Naive thymus-derived CD4-positive, alpha-beta T cell (primary cell): Measurements from ENCODE around the gene DRAM1. TPM values are rescaled to one million over a fixed set of nuclear protein-coding genes. Genes with fewer than 3 reads are reported as not detected.
A peak's percentile ranks its signal among the peaks of the same experiment; 100 is the strongest.

Source experiments
- ATAC-seq: fragments of 150-1000 bp; cut with Tn5 transposase; 2 replicates; pipeline ENCODE4 v1.10.0; 2021; ENCODE audit warnings: mild to moderate bottlenecking, moderate library complexity
- CTCF ChIA-PET: fragments of 350-600 bp; sonication (Branson Sonifier 250); formaldehyde crosslinking; loops from one replicate; lab custom pipeline; 2021; ENCODE audit warnings: antibody characterized with exemption; lab: Charles Lee
- POLR2A ChIA-PET: fragments of 350-600 bp; sonication (Branson Sonifier 250); formaldehyde crosslinking; loops from one replicate; lab custom pipeline; 2021; ENCODE audit warnings: antibody characterized with exemption, inconsistent platforms; lab: Charles Lee
- DNase-seq, 9 donors: peaks; one replicate each; pipeline versions ENCODE4 v3.0.0 to v3.0.0-alpha.2; 2020 to 2022; ENCODE audit warnings: mixed read lengths in 1 of 9
- H3K27ac ChIP-seq: one replicate; pipeline ENCODE4 v1.7.0; 2013; ENCODE audit warnings: mild to moderate bottlenecking, low read depth, low read length, moderate library complexity
- H3K27me3 ChIP-seq, 2 donors: one replicate each; pipeline ENCODE4 v1.7.0; 2013; ENCODE audit warnings: low read length in 2 of 2, mild to moderate bottlenecking in 2 of 2, moderate library complexity in 2 of 2; ENCODE audit not compliant: control insufficient read depth in 2 of 2, insufficient read depth in 2 of 2
- H3K36me3 ChIP-seq, 3 experiments: 1 replicate in 2 of 3; 2 replicates in 1 of 3; pipeline ENCODE4 v1.7.0; 2013; ENCODE audit warnings: low read length in 3 of 3, mild to moderate bottlenecking in 3 of 3, moderate library complexity in 1 of 3; ENCODE audit not compliant: insufficient read depth in 3 of 3, control insufficient read depth in 2 of 3
- H3K4me1 ChIP-seq, 2 donors: one replicate each; pipeline ENCODE4 v1.7.0; 2013; ENCODE audit warnings: low read length in 2 of 2, mild to moderate bottlenecking in 2 of 2, moderate library complexity in 1 of 2; ENCODE audit not compliant: control insufficient read depth in 2 of 2, insufficient read depth in 2 of 2
- H3K4me3 ChIP-seq: 2 replicates; pipeline ENCODE4 v1.7.0; 2013; ENCODE audit warnings: mild to moderate bottlenecking, low read length
- H3K9me3 ChIP-seq, 3 experiments: 1 replicate in 2 of 3; 2 replicates in 1 of 3; pipeline ENCODE4 v1.7.0; 2013; ENCODE audit warnings: low read length in 3 of 3; ENCODE audit not compliant: control insufficient read depth in 2 of 3
- H3K27ac Mint-ChIP-seq, 9 donors: one replicate each; pipeline ENCODE4 v1.8.0; 2020 to 2022; ENCODE audit warnings: mixed read lengths in 9 of 9, mild to moderate bottlenecking in 8 of 9, moderate library complexity in 5 of 9, inconsistent platforms in 2 of 9
- H3K27me3 Mint-ChIP-seq, 5 donors: one replicate each; pipeline ENCODE4 v1.8.0; 2021 to 2022; ENCODE audit warnings: mixed read lengths in 5 of 5, mild to moderate bottlenecking in 1 of 5
- H3K36me3 Mint-ChIP-seq, 5 donors: one replicate each; pipeline ENCODE4 v1.8.0; 2020 to 2022; ENCODE audit warnings: mixed read lengths in 5 of 5, mild to moderate bottlenecking in 3 of 5, inconsistent platforms in 1 of 5
- H3K4me1 Mint-ChIP-seq, 7 donors: one replicate each; pipeline ENCODE4 v1.8.0; 2020 to 2022; ENCODE audit warnings: mixed read lengths in 7 of 7, mild to moderate bottlenecking in 3 of 7, inconsistent platforms in 1 of 7
- H3K4me3 Mint-ChIP-seq, 10 donors: one replicate each; pipeline ENCODE4 v1.8.0; 2020 to 2022; ENCODE audit warnings: mild to moderate bottlenecking in 10 of 10, mixed read lengths in 10 of 10, moderate library complexity in 6 of 10, inconsistent platforms in 2 of 10
- H3K9me3 Mint-ChIP-seq, 11 donors: one replicate each; pipeline ENCODE4 v1.8.0; 2020 to 2022; ENCODE audit warnings: mixed read lengths in 11 of 11, mild to moderate bottlenecking in 4 of 11, inconsistent platforms in 1 of 11, moderate library complexity in 1 of 11
- intact Hi-C, 2 donors: fragments of 100-400 bp; cut with micrococcal nuclease; formaldehyde crosslinking; loops; one replicate each; pipeline ENCODE4 v1.15.1; 2023
- polyA plus RNA-seq, 2 donors: library from polyadenylated mRNA; unstranded; fragments of 300-500 nt; fragmentation: Illumina TruSeq; gene quantifications; one replicate each; pipeline ENCODE4 v1.2.3, GENCODE V29; 2021
- total RNA-seq, 6 experiments: library from RNA in 5 of 6; stranded (reverse) in 5 of 6; gene quantifications; 1 replicate in 5 of 6; 2 replicates in 1 of 6; pipeline ENCODE4 v1.2.3 and lab custom pipeline; 2021 to 2026

Gene DRAM1, protein sequence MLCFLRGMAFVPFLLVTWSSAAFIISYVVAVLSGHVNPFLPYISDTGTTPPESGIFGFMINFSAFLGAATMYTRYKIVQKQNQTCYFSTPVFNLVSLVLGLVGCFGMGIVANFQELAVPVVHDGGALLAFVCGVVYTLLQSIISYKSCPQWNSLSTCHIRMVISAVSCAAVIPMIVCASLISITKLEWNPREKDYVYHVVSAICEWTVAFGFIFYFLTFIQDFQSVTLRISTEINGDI
- total RNA-seq (1 to 10 TPM; 2.4 to 9.5 (median 2.6) TPM), polyA plus RNA-seq (1 to 10 TPM; 1.4 to 2.4 TPM), total RNA-seq (lab: John Stamatoyannopoulos, UW) (1.9 reads per million, percentile 8 among the genes with 10 or more reads in this experiment)

DNA sequence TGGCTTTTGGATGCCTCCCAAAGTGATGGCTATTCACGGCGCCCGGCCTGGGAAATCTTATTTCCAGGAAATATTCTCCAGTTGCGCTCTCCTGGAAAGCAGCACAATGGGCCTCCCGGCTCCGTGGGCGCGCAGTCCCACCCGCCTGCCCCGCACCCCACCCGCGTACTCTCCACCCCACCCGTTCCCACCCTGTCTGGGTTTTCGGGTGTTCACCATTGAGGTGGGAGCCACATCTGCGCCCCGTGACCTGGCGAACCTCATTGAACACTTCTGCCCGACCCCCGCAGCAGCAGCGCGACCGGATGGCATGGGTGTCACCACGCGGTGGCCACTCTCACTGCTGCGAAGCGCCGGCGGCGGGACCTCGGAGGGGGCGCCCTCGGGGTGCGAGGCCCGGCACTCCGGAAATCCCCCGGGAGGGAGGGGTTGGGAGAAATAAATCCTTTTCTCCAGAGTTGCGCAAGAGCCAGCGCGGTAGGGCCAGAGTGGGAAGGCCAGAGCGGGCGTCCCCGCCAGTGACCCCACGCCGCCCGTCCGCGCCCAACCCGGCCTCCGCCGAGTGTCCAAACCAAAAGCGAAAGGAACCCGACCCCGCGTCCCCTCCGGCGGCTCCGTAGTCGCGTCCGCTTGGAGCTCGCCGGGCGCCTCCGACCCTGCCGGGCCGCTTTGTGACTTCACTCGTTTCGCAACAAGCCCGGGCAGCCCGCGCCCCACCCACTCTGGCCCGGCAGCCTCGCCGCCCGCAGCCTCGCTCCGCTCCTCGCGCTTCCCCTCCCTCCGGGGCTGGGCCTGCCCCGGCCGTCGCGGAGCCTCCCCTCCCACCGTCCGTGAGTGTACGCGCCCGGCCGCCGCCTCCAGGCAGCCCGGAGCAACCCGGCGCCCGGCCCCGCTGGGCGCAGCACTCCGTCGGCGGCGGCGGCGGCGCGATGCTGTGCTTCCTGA is at the start of gene DRAM1:
Gene DRAM1, plus strand, starts transcription at position 720 of the 945 bp plus-strand sequence. Its CDS starts 210 bp downstream, at position 930.
- DNase-seq (peak; percentile 45 to 85 (median 61)), ATAC-seq (peak; percentile 93)
- intact Hi-C loops, result loop anchor here (1.0 to 5.0 kb wide), 6 partner anchors 46 to 595 kb away; partner anchors contain the start of genes GNPTAB (in 1 of the 2), NUP37 (in 1 of the 2), PARPBP (in 1 of the 2) and UTP20 (in 1 of the 2)
- peaks cover 8 to 18% (median 12%) of the 10 kb centered on the region in 7 donors for H3K4me1 Mint-ChIP-seq
- Histone ChIP-seq H3K36me3 (peaks cover 0 to 5% (median 0%) of the 10 kb centered on the region in 3 experiments), H3K27me3 (no peaks in the 10 kb centered on the region), H3K9me3 (no peaks in the 10 kb centered on the region), H3K4me1 (peaks cover 0 to 6% of the 10 kb centered on the region in 2 donors), H3K27ac (peak within 1 kb of the TSS; percentile 78), H3K4me3 (peak within 1 kb of the TSS; percentile 56)
- peaks cover 0 to 3% (median 0%) of the 10 kb centered on the region in 5 donors for H3K36me3 Mint-ChIP-seq
- H3K27ac Mint-ChIP-seq, result peak within 1 kb of the TSS; percentile 73 to 90 (median 84)
- H3K9me3 Mint-ChIP-seq, result no peaks in the 10 kb centered on the region
- ChIA-PET POLR2A (interaction anchor here (1.0 kb wide), 1 partner anchor 47 kb away, joined by 3 read pairs; no protein-coding TSS in a partner anchor), CTCF (no interaction called here)
- H3K4me3 Mint-ChIP-seq, result peak within 1 kb of the TSS; percentile 80 to 95 (median 92)
- H3K27me3 Mint-ChIP-seq, result peaks cover 0 to 4% (median 0%) of the 10 kb centered on the region in 5 donors

DNA sequence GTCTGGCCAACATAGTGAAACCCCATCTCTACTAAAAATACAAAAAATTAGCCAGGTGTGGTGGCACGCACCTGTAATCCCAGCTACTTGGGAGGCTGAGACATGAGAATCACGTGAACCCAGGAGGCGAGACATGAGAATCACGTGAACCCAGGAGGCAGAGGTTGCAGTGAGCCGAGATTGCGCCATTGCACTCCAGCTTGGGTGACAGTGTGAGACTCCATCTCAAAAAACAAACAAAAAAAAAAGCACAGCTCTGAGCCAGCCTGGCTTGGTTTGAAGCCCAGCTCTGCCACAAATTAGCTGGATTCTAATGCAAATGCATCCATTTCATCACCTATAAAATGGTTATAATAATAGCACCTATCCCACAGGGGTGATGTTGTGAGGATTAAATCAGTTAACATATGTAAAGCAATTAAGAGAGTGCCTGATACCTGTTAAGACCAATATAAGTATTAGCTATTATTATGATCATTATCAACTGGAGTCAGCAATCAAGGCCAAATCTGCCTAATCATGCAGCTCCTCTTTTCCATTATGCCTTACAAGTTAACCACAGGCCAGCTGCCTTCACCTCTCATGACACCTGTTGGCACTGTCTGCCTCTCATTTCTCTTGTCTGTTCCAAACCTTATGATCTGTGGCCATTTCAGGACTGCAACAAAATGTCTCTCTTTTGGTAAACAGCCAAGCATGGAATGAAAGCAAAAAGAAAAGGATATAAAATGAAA is 48.8 kb upstream of the DRAM1 start:
- Histone ChIP-seq H3K4me1 (peaks cover 12 to 19% of the 10 kb centered on the region in 2 donors), H3K27ac (no peak overlapping the region), H3K27me3 (no peaks in the 10 kb centered on the region), H3K9me3 (no peaks in the 10 kb centered on the region), H3K4me3 (no peak overlapping the region), H3K36me3 (no peaks in the 10 kb centered on the region)
- no peak for ATAC-seq
- DNase-seq, result no peak
- intact Hi-C loops, result loop anchor here in 1 of 2 donors (5.0 kb wide), 1 partner anchor 1686 kb away; the partner anchor contains the start of gene BLTP3B
- Mint-ChIP-seq H3K27ac (peak overlapping the region in 8 of 9 donors; percentile 3 to 94 (median 58)), H3K9me3 (no peaks in the 10 kb centered on the region), H3K4me1 (peaks cover 33 to 70% (median 62%) of the 10 kb centered on the region in 7 donors), H3K36me3 (peaks cover 0 to 5% (median 0%) of the 10 kb centered on the region in 5 donors), H3K27me3 (no peaks in the 10 kb centered on the region), H3K4me3 (peak overlapping the region; percentile 88 to 99 (median 98))
- POLR2A ChIA-PET, result interaction anchor here (0.6 to 3.5 kb wide), 4 partner anchors 11 to 422 kb away, joined by 4 to 22 read pairs (median 12); partner anchors contain the start of gene ARL1
- CTCF ChIA-PET, result interaction anchor here (0.8 to 9.8 kb wide), 6 partner anchors 12 to 421 kb away, joined by 3 to 73 read pairs (median 18); partner anchors contain the start of gene ARL1

DNA sequence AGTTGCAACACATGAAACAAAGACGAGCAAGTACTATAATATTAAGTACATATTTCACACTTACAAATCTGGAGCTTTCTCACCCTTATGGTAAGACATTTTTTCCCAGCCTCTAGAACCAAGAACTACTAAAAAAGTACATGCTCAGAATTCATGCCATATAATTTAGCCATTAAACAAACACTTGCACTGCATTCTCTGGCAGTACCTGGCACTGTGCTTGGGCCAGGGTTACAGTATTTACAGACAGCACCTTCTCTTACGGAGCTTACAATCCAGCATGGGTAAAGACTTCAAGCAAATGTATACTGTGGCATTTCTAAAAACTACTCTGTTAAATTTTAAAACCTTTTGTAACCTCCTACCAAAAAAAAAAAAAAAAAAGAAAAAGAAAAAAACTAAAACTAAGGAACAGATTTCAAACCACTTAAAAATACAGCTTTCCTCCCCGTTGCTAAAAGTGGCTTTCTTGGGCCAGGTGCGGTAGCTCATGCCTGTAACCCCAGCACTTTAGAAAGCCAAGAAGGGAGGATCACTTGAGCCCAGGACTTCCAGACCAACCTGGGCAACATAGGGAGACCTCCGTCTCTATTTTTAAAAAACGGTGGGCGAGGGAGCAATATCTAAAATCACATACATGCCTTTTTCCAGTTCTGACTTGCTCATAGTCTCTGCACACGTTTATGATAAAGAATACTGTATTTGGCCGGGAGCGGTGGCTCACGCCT is 47.6 kb upstream of the DRAM1 start:
- Mint-ChIP-seq H3K4me1 (peaks cover 30 to 61% (median 55%) of the 10 kb centered on the region in 7 donors), H3K27me3 (no peaks in the 10 kb centered on the region), H3K27ac (peak overlapping the region; percentile 72 to 98 (median 93)), H3K36me3 (peaks cover 0 to 5% (median 0%) of the 10 kb centered on the region in 5 donors), H3K9me3 (no peaks in the 10 kb centered on the region), H3K4me3 (peak overlapping the region; percentile 88 to 99 (median 98))
- CTCF ChIA-PET, result interaction anchor here (0.5 to 9.8 kb wide), 12 partner anchors 8 to 423 kb away, joined by 3 to 73 read pairs (median 4); partner anchors contain the start of gene ARL1
- no peak for ATAC-seq
- H3K4me3 ChIP-seq, result peak overlapping the region; percentile 89
- H3K36me3 ChIP-seq, result no peaks in the 10 kb centered on the region
- intact Hi-C loops, result loop anchor here (1.0 to 5.0 kb wide), 12 partner anchors 38 to 1688 kb away; partner anchors contain the start of genes BLTP3B (in 2 of the 2), UTP20 (in 2 of the 2), DEPDC4 (in 1 of the 2) and DRAM1 (in 1 of the 2)
- POLR2A ChIA-PET, result interaction anchor here (0.6 to 3.5 kb wide), 9 partner anchors 8 to 423 kb away, joined by 3 to 22 read pairs (median 4); partner anchors contain the start of genes ARL1, CHPT1 and DRAM1
- H3K9me3 ChIP-seq, result no peaks in the 10 kb centered on the region
- no peaks in the 10 kb centered on the region for H3K27me3 ChIP-seq
- H3K27ac ChIP-seq, result peak overlapping the region; percentile 77
- DNase-seq, result peak in 1 of 9 donors; percentile 12
- H3K4me1 ChIP-seq, result peaks cover 10 to 19% of the 10 kb centered on the region in 2 donors

DNA sequence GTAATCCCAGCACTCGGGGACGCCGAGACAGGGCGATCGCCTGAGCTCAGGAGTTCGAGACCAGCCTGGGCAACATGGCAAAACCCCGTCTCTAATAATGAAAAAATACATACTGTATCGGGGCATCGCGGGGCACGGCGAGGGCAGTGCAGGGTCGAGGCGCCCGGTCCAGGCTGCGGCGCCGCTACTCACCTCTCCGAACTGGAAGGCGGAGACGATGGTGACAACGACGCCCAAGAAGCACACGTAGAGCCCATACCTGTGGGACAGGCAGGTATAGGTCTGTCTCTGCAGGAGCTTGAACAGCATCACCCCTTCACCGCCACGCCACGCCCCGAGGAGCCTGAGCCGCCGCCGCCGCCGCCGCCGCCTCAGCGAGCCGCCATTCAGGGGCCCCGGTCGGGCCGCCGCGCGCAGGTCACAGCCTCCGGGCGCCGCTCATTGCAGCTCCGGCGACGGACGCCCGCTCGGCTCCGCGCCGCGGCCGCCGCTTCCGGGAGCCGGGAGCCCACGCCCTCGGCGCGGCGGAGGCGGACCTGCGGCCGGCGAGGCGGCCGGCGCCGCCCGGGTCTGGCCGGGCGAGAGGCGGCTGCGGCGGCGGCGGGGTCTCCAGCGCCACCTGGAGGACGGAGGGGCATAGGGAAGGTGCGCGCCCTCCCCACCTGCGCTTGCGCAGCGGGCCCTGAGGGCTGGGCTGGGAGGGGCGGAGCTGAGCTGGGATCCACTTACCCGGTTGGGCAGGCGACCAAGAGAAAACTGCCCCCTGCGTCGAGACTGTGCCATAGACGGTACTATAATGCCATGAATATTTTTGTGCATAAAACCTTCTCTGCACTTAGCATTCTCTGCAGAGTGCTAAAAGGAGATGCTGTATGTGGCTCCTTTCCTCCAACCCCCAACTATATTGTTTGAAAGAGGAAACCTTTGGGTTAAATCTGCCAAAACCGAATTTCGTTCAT is 46.7 kb upstream of the DRAM1 start, which contains the start of gene GNPTAB:
Gene GNPTAB, minus strand, starts transcription at position 593 of the 959 bp plus-strand sequence. Its CDS starts 284 bp downstream, at position 309.
- ChIA-PET CTCF (interaction anchor here (0.9 to 9.8 kb wide), 13 partner anchors 9 to 424 kb away, joined by 3 to 73 read pairs (median 4); no protein-coding TSS in a partner anchor), POLR2A (interaction anchor here (0.7 to 3.5 kb wide), 11 partner anchors 9 to 424 kb away, joined by 3 to 22 read pairs (median 3); partner anchors contain the start of genes ARL1, CHPT1 and DRAM1)
- DNase-seq (peak; percentile 92 to 98 (median 95)), ATAC-seq (peak; percentile 98)
- Mint-ChIP-seq H3K36me3 (peaks cover 0 to 5% (median 0%) of the 10 kb centered on the region in 5 donors), H3K27me3 (no peaks in the 10 kb centered on the region), H3K9me3 (no peaks in the 10 kb centered on the region), H3K27ac (peak within 1 kb of the TSS; percentile 76 to 98 (median 93)), H3K4me1 (peaks cover 22 to 52% (median 47%) of the 10 kb centered on the region in 7 donors), H3K4me3 (peak within 1 kb of the TSS; percentile 88 to 99 (median 98))
- H3K36me3 ChIP-seq, result no peaks in the 10 kb centered on the region
- peaks cover 10 to 19% of the 10 kb centered on the region in 2 donors for H3K4me1 ChIP-seq
- peak within 1 kb of the TSS; percentile 77 for H3K27ac ChIP-seq
- no peaks in the 10 kb centered on the region for H3K27me3 ChIP-seq
- H3K4me3 ChIP-seq, result peak within 1 kb of the TSS; percentile 89
- intact Hi-C loops, result loop anchor here (1.0 to 5.0 kb wide), 16 partner anchors 7 to 1688 kb away; partner anchors contain the start of genes DRAM1 (in 2 of the 2), UTP20 (in 2 of the 2), BLTP3B (in 1 of the 2) and CHPT1 (in 1 of the 2)
- no peaks in the 10 kb centered on the region for H3K9me3 ChIP-seq
